OCI-LY1 (cell line): Measurements from ENCODE around the gene PLIN5.

Source experiments
- H2AFZ ChIP-seq: fragments of 200-600 bp; sonication (generic), shearing (Covaris generic); 2 replicates; pipeline ENCODE4 v1.6.0; 2014; ENCODE audit warnings: antibody characterized with exemption, mild to moderate bottlenecking, low read length
- H3F3A ChIP-seq: fragments of 200-600 bp; sonication (generic), shearing (Covaris generic); 2 replicates; pipeline ENCODE4 v1.6.0; 2014; ENCODE audit warnings: mild to moderate bottlenecking, antibody characterized with exemption, low read length, moderate library complexity; ENCODE audit not compliant: insufficient read depth
- H3K27ac ChIP-seq: fragments of 200-600 bp; sonication (generic); 2 replicates; pipeline ENCODE4 v1.5.1; 2014; ENCODE audit warnings: low read length, mixed run types, mild to moderate bottlenecking, low read depth; ENCODE audit not compliant: poor library complexity, severe bottlenecking
- H3K27me3 ChIP-seq: fragments of 200-600 bp; sonication (generic); 2 replicates; pipeline ENCODE4 v1.6.0; 2014; ENCODE audit warnings: antibody characterized with exemption, mild to moderate bottlenecking, low read length, moderate library complexity; ENCODE audit not compliant: insufficient read depth
- H3K36me3 ChIP-seq: fragments of 200-600 bp; sonication (generic); 2 replicates; pipeline ENCODE4 v1.6.1; 2014; ENCODE audit warnings: mild to moderate bottlenecking, antibody characterized with exemption, low read length, moderate library complexity, mixed read lengths; ENCODE audit not compliant: insufficient read depth
- H3K4me1 ChIP-seq: fragments of 200-600 bp; sonication (generic); 2 replicates; pipeline ENCODE4 v1.5.1; 2014; ENCODE audit warnings: mild to moderate bottlenecking, low read length, moderate library complexity; ENCODE audit not compliant: insufficient read depth, severe bottlenecking
- H3K4me2 ChIP-seq: fragments of 200-600 bp; sonication (generic), shearing (Covaris generic); 2 replicates; pipeline ENCODE4 v1.6.1; 2014; ENCODE audit warnings: low read length
- H3K4me3 ChIP-seq: fragments of 200-600 bp; sonication (generic); 2 replicates; pipeline ENCODE4 v1.5.1; 2014; ENCODE audit warnings: low read length, low read depth, mild to moderate bottlenecking, mixed read lengths; ENCODE audit not compliant: poor library complexity, severe bottlenecking
- H3K79me2 ChIP-seq: fragments of 200-600 bp; shearing (Covaris generic); 2 replicates; pipeline ENCODE4 v1.6.1; 2016; ENCODE audit warnings: mixed run types, low read length, mixed read lengths; ENCODE audit not compliant: insufficient read depth
- H3K9ac ChIP-seq: fragments of 200-600 bp; sonication (generic), shearing (Covaris generic); 2 replicates; pipeline ENCODE4 v1.6.1; 2014; ENCODE audit warnings: mild to moderate bottlenecking, low read length, mixed read lengths
- H3K9me2 ChIP-seq: fragments of 200-600 bp; sonication (generic), shearing (Covaris generic); 2 replicates; pipeline ENCODE4 v1.6.1; 2014; ENCODE audit warnings: low read depth, mild to moderate bottlenecking, low read length, mixed read lengths
- H3K9me3 ChIP-seq: fragments of 200-600 bp; shearing (Covaris generic); 2 replicates; pipeline ENCODE4 v1.6.1; 2014; ENCODE audit warnings: low read length, mixed read lengths
- H4K20me1 ChIP-seq: fragments of 200-600 bp; sonication (generic), shearing (Covaris generic); 2 replicates; pipeline ENCODE4 v1.6.0; 2016; ENCODE audit warnings: mild to moderate bottlenecking, low read length; ENCODE audit not compliant: insufficient read depth
- EZH2 ChIP-seq: fragments of 200-600 bp; sonication (generic), shearing (Covaris generic); IDR thresholded peaks from 2 replicates; pipeline ENCODE4 v1.8.0; 2017; ENCODE audit warnings: borderline replicate concordance, mixed run types, mild to moderate bottlenecking, antibody characterized with exemption, low read length, moderate library complexity, mixed read lengths
- TF ChIP-seq, protein P1 (sequence below): fragments of 200-600 bp; sonication (generic), shearing (Covaris generic); IDR thresholded peaks from 2 replicates; pipeline ENCODE4 v1.5.1; 2017; ENCODE audit warnings: mild to moderate bottlenecking, antibody characterized with exemption, low read length, moderate library complexity, mixed read lengths

PLIN5 gene

DNA sequence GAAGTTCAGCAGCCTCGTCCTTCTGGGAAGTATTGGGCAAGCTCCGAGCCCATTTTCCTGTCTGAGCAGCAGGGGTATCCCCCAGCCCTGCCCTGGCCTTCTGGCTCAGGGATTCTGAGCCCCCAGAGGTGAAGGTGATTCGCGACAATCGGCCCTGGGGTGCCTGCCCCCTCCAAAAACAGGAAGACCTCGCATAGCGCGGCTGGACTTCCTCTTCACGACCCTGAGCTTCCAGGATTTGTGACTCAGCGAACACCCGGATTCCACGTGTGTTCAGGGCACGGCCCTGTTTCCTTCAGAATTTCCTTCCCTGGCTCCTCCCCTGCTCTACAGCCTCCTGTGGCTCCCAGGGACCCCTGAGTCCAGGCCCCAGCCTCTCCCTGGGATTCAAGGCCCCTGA is 24.5 kb upstream of the PLIN5 start, which contains the start of gene SEMA6B:
SEMA6B (minus strand) TSS at position 116 of the 400 bp plus-strand sequence. CDS start 1,227 bp downstream, outside the sequence.
- no peaks in the 10 kb centered on the region for H3K27me3 ChIP-seq
- no peak within 1 kb of the TSS for H3K4me3 ChIP-seq
- H3K27ac ChIP-seq: no peak within 1 kb of the TSS
- no peaks in the 10 kb centered on the region for H3K9me2 ChIP-seq
- no peaks in the 10 kb centered on the region for H3K36me3 ChIP-seq
- no peaks in the 10 kb centered on the region for H3K79me2 ChIP-seq
- no peaks in the 10 kb centered on the region for H3F3A ChIP-seq
- H3K9ac ChIP-seq: no peak within 1 kb of the TSS
- no peak within 1 kb of the TSS for H3K4me2 ChIP-seq
- TF ChIP-seq, protein P1, sequence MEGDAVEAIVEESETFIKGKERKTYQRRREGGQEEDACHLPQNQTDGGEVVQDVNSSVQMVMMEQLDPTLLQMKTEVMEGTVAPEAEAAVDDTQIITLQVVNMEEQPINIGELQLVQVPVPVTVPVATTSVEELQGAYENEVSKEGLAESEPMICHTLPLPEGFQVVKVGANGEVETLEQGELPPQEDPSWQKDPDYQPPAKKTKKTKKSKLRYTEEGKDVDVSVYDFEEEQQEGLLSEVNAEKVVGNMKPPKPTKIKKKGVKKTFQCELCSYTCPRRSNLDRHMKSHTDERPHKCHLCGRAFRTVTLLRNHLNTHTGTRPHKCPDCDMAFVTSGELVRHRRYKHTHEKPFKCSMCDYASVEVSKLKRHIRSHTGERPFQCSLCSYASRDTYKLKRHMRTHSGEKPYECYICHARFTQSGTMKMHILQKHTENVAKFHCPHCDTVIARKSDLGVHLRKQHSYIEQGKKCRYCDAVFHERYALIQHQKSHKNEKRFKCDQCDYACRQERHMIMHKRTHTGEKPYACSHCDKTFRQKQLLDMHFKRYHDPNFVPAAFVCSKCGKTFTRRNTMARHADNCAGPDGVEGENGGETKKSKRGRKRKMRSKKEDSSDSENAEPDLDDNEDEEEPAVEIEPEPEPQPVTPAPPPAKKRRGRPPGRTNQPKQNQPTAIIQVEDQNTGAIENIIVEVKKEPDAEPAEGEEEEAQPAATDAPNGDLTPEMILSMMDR: no peak
- no peak for TF ChIP-seq EZH2
- no peaks in the 10 kb centered on the region for H3K9me3 ChIP-seq
- H4K20me1 ChIP-seq: no peaks in the 10 kb centered on the region
- H2AFZ ChIP-seq: no peak within 1 kb of the TSS
- H3K4me1 ChIP-seq: no peaks in the 10 kb centered on the region

DNA sequence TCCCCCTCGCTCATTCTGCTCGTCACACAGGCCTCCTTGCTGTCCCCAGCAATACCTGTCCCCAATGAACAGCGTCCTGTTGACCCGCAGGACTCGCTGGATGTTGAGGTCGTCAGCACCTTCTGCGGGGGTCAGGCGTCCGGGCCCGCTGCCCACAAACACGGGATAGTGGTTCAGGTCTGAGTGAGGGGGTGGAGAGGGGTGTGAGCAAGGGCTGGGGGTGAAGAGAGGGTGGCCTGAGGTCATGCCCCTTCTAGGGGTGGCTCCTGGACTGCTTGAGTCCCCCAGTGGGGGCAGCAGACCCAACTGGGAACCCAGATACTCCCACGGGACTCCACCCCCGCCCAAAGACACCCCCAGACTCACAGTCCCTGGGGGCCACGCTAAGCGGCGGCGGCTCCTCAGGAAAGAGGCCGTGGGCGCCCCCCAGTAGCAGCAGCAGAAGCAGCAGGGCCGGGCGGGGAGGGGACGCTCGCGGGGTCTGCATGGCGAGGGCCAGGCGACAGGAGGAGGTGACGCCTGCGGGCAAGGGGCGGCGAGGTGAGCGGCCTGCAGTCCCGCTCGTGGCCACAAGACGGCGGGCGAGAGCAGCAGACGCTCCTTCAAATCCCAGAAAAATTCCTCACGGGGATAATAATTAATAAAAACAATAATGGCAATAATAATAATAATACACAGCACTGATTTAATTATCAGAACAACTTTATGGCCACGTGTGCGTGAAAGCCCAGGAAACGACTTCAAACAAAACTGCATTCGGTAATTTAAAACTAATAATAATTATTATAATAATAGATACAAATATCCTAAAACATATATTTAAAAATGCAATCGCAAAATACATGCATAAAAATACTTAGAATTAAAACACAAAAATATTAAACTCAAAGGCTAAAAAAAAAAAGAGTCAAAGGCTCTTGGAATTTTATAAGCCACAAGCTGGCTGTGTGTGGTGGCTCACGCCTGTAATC is 23.2 kb upstream of the PLIN5 start:
- H3K79me2 ChIP-seq: no peaks in the 10 kb centered on the region
- H3K27me3 ChIP-seq: no peaks in the 10 kb centered on the region
- H3K4me1 ChIP-seq: no peaks in the 10 kb centered on the region
- no peak overlapping the region for H3K9ac ChIP-seq
- no peaks in the 10 kb centered on the region for H3K36me3 ChIP-seq
- no peaks in the 10 kb centered on the region for H3K9me3 ChIP-seq
- TF ChIP-seq EZH2: no peak
- TF ChIP-seq, protein P1: peak; percentile 71
- no peaks in the 10 kb centered on the region for H3F3A ChIP-seq
- H3K4me2 ChIP-seq: no peak overlapping the region
- H3K27ac ChIP-seq: no peak overlapping the region
- no peak overlapping the region for H3K4me3 ChIP-seq
- no peak overlapping the region for H2AFZ ChIP-seq
- no peaks in the 10 kb centered on the region for H4K20me1 ChIP-seq
- H3K9me2 ChIP-seq: no peaks in the 10 kb centered on the region

DNA sequence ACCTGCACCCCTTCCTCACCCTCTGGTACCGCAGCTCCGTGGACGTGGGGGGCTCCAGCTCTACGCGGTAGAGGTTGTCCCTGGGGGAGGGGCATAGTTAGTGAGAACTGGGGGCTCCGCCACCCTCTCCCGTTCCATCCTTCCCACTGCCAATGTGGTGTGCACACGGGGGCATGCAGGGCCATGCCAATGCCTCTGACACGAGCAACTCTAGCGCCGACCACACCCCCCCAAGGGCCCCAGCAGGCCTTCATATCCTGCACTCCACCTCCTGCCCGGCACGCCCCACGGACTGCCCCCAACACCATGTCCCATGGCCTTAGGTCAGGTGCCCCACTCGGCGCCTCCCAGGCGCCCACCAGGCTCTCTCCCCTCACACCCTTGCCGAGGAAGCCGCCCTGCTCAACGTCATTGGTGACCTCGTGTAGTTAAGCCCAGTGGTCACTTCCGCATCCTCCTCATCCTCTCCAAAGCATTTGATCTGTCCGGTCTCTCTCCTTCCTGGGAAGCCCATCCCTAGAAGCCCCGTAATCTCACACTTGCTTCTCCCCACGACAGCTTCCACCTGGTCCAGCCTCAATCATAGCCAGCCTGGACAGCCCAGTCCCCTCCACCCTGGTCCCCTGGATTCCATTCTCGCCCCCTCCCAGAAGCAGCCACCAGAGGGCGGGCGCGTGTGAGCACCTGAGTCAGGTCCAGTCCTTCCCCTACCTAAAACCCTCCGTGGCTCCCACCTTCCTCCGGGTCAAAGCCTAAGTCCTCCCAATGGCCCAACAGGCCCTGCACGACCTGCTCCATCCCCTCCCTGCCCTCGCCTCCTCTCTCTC is 22.3 kb upstream of the PLIN5 start:
- H3K27me3 ChIP-seq: no peaks in the 10 kb centered on the region
- no peak overlapping the region for H3K4me2 ChIP-seq
- H3K79me2 ChIP-seq: no peaks in the 10 kb centered on the region
- H3K27ac ChIP-seq: no peak overlapping the region
- H2AFZ ChIP-seq: no peak overlapping the region
- H3K4me1 ChIP-seq: no peaks in the 10 kb centered on the region
- no peaks in the 10 kb centered on the region for H3K9me3 ChIP-seq
- H3K36me3 ChIP-seq: no peaks in the 10 kb centered on the region
- H3F3A ChIP-seq: no peaks in the 10 kb centered on the region
- H3K4me3 ChIP-seq: no peak overlapping the region
- no peaks in the 10 kb centered on the region for H4K20me1 ChIP-seq
- H3K9ac ChIP-seq: no peak overlapping the region
- no peak for TF ChIP-seq EZH2
- TF ChIP-seq, protein P1: peak; percentile 38
- no peaks in the 10 kb centered on the region for H3K9me2 ChIP-seq
